ENCODE measurements around the gene KLHL13. TPM values are rescaled to one million over a fixed set of nuclear protein-coding genes. Genes with fewer than 3 reads are reported as not detected.

The KLHL13 gene
- polyA plus RNA-seq, 1 donor from 2014 or later, result 15.7 TPM

DNA sequence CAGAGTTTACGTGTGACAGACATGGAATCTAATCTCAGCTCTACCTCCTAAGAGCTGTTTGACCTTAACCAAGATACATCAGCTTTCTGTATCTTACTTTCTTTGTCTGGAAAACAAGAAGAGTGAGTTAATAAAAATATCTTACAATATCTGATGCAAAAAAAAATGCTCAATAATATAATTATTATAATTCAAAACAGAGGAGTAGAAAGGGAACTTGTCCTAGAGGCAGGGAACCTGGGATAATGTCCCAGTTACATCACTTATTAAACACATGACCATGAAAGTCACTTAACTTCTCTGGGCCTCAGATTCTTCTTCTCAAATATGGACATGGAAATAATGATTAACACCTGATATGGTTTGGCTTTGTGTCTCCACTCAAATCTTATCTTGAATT is 256.1 kb downstream of the KLHL13 start:
- Histone ChIP-seq H3K4me3 (ENCODE audit: low read length) (no peak overlapping the region), H4K20me1 (ENCODE audit: insufficient read depth) (no peaks in the 10 kb centered on the region), H3K4me2 (ENCODE audit: low read length) (no peak overlapping the region), H3K9me2 (ENCODE audit: insufficient read depth, low read length) (no peaks in the 10 kb centered on the region), H3K27me3 (ENCODE audit: insufficient read depth, low read depth, low read length) (no peaks in the 10 kb centered on the region), H3K9ac (ENCODE audit: low read length) (no peak overlapping the region), H2AFZ (ENCODE audit: low read depth, low read length) (no peak overlapping the region), H3K27ac (ENCODE audit: low read length) (no peak overlapping the region), H3F3A (ENCODE audit: insufficient read depth, low read length, poor library complexity, severe bottlenecking) (no peaks in the 10 kb centered on the region), H3K36me3 (ENCODE audit: insufficient read depth, low read length) (no peaks in the 10 kb centered on the region), H3K9me3 (ENCODE audit: low read length) (no peaks in the 10 kb centered on the region), H3K79me2 (replicated peaks; ENCODE audit: insufficient read depth, low read length) (no peaks in the 10 kb centered on the region)
- TF ChIP-seq, protein P1, sequence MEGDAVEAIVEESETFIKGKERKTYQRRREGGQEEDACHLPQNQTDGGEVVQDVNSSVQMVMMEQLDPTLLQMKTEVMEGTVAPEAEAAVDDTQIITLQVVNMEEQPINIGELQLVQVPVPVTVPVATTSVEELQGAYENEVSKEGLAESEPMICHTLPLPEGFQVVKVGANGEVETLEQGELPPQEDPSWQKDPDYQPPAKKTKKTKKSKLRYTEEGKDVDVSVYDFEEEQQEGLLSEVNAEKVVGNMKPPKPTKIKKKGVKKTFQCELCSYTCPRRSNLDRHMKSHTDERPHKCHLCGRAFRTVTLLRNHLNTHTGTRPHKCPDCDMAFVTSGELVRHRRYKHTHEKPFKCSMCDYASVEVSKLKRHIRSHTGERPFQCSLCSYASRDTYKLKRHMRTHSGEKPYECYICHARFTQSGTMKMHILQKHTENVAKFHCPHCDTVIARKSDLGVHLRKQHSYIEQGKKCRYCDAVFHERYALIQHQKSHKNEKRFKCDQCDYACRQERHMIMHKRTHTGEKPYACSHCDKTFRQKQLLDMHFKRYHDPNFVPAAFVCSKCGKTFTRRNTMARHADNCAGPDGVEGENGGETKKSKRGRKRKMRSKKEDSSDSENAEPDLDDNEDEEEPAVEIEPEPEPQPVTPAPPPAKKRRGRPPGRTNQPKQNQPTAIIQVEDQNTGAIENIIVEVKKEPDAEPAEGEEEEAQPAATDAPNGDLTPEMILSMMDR (IDR thresholded peaks at IDR 0.05; ENCODE audit: poor library complexity, severe bottlenecking), result no peak
- TF ChIP-seq MXI1 (conservative IDR thresholded peaks at IDR 0.05; ENCODE audit: poor library complexity, severe bottlenecking), result no peak
- no peak for TF ChIP-seq EP300 (conservative IDR thresholded peaks at IDR 0.05; ENCODE audit: poor library complexity, severe bottlenecking)
- TF ChIP-seq TAF1 (IDR thresholded peaks at IDR 0.05; ENCODE audit: low read depth), result no peak
- TF ChIP-seq RAD21 (conservative IDR thresholded peaks at IDR 0.05), result no peak
- TF ChIP-seq SMC3 (conservative IDR thresholded peaks at IDR 0.05; ENCODE audit: poor library complexity), result no peak
- TF ChIP-seq, protein P2, sequence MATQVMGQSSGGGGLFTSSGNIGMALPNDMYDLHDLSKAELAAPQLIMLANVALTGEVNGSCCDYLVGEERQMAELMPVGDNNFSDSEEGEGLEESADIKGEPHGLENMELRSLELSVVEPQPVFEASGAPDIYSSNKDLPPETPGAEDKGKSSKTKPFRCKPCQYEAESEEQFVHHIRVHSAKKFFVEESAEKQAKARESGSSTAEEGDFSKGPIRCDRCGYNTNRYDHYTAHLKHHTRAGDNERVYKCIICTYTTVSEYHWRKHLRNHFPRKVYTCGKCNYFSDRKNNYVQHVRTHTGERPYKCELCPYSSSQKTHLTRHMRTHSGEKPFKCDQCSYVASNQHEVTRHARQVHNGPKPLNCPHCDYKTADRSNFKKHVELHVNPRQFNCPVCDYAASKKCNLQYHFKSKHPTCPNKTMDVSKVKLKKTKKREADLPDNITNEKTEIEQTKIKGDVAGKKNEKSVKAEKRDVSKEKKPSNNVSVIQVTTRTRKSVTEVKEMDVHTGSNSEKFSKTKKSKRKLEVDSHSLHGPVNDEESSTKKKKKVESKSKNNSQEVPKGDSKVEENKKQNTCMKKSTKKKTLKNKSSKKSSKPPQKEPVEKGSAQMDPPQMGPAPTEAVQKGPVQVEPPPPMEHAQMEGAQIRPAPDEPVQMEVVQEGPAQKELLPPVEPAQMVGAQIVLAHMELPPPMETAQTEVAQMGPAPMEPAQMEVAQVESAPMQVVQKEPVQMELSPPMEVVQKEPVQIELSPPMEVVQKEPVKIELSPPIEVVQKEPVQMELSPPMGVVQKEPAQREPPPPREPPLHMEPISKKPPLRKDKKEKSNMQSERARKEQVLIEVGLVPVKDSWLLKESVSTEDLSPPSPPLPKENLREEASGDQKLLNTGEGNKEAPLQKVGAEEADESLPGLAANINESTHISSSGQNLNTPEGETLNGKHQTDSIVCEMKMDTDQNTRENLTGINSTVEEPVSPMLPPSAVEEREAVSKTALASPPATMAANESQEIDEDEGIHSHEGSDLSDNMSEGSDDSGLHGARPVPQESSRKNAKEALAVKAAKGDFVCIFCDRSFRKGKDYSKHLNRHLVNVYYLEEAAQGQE (IDR thresholded peaks at IDR 0.05; ENCODE audit: borderline replicate concordance), result no peak
- no peak for TF ChIP-seq POLR2AphosphoS5 (IDR thresholded peaks at IDR 0.05)
- TF ChIP-seq EZH2 (IDR thresholded peaks at IDR 0.05; ENCODE audit: borderline replicate concordance, insufficient read depth, low read length, poor library complexity, severe bottlenecking), result no peak

DNA sequence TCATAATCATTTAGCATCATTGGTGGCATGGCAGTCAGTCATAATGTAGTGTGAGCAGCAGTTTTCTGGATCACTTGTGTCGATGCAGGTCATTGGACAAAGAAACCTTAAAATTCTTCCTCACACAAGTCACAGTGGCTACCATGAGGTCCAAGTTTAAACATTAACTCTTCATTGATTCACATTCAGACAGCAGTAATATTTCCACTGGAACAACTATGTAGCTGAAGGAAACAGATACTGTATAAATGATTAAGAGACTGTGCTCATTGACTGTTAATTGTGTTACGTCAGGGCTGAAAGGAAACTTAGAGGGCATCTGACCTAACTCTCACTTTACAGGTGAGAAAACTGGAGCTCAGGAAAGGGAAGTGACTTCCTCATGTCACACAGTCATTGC is 261.8 kb downstream of the KLHL13 start:
- H3K9me2 ChIP-seq (ENCODE audit: insufficient read depth, low read length), result no peaks in the 10 kb centered on the region
- no peak overlapping the region for H3K9ac ChIP-seq (ENCODE audit: low read length)
- H4K20me1 ChIP-seq (ENCODE audit: insufficient read depth), result no peaks in the 10 kb centered on the region
- H3K9me3 ChIP-seq (ENCODE audit: low read length), result no peaks in the 10 kb centered on the region
- no peak overlapping the region for H2AFZ ChIP-seq (ENCODE audit: low read depth, low read length)
- no peaks in the 10 kb centered on the region for H3K36me3 ChIP-seq (ENCODE audit: insufficient read depth, low read length)
- TF ChIP-seq POLR2AphosphoS5 (IDR thresholded peaks at IDR 0.05) (no peak), EZH2 (IDR thresholded peaks at IDR 0.05; ENCODE audit: borderline replicate concordance, insufficient read depth, low read length, poor library complexity, severe bottlenecking) (no peak), MXI1 (conservative IDR thresholded peaks at IDR 0.05; ENCODE audit: poor library complexity, severe bottlenecking) (no peak), EP300 (conservative IDR thresholded peaks at IDR 0.05; ENCODE audit: poor library complexity, severe bottlenecking) (no peak), SMC3 (conservative IDR thresholded peaks at IDR 0.05; ENCODE audit: poor library complexity) (no peak), RAD21 (conservative IDR thresholded peaks at IDR 0.05) (no peak), TAF1 (IDR thresholded peaks at IDR 0.05; ENCODE audit: low read depth) (no peak)
- TF ChIP-seq, protein P2 (IDR thresholded peaks at IDR 0.05; ENCODE audit: borderline replicate concordance), result no peak
- TF ChIP-seq, protein P1 (IDR thresholded peaks at IDR 0.05; ENCODE audit: poor library complexity, severe bottlenecking), result no peak
- H3K27me3 ChIP-seq (ENCODE audit: insufficient read depth, low read depth, low read length), result no peaks in the 10 kb centered on the region
- H3K27ac ChIP-seq (ENCODE audit: low read length), result no peak overlapping the region
- no peak overlapping the region for H3K4me2 ChIP-seq (ENCODE audit: low read length)
- no peak overlapping the region for H3K4me3 ChIP-seq (ENCODE audit: low read length)
- H3F3A ChIP-seq (ENCODE audit: insufficient read depth, low read length, poor library complexity, severe bottlenecking), result no peaks in the 10 kb centered on the region
- no peaks in the 10 kb centered on the region for H3K79me2 ChIP-seq (replicated peaks; ENCODE audit: insufficient read depth, low read length)
